ENCODE data around the gene AP5S1.
A peak's percentile ranks its signal among the peaks of the same experiment; 100 is the strongest.

The AP5S1 gene

GRCh38 chr20:3796477-3797225 lies 23.7 kb upstream of the AP5S1 start:
- Histone ChIP-seq H3K4me1 (peaks cover 37% of the 10 kb centered on the region), H3K9me3 (no peaks in the 10 kb centered on the region), H3K4me3 (ENCODE audit: low read depth, low read length) (peak overlapping the region; percentile 95), H3K27me3 (no peaks in the 10 kb centered on the region), H3K36me3 (peaks cover 31% of the 10 kb centered on the region)
- TF ChIP-seq CTCF (IDR thresholded peaks at IDR 0.05; ENCODE audit: low read depth, low read length) = no peak
- no peak for DNase-seq

GRCh38 chr20:3797226-3797545 lies 23.2 kb upstream of the AP5S1 start:
- Histone ChIP-seq H3K9me3 (no peaks in the 10 kb centered on the region), H3K36me3 (peaks cover 36% of the 10 kb centered on the region), H3K4me3 (ENCODE audit: low read depth, low read length) (peak overlapping the region; percentile 95), H3K4me1 (peaks cover 37% of the 10 kb centered on the region), H3K27me3 (no peaks in the 10 kb centered on the region)
- DNase-seq = no peak
- TF ChIP-seq CTCF (IDR thresholded peaks at IDR 0.05; ENCODE audit: low read depth, low read length) = no peak

- peaks cover 42% of the 10 kb centered on the region for H3K36me3 ChIP-seq
- no peaks in the 10 kb centered on the region for H3K27me3 ChIP-seq
- H3K4me3 ChIP-seq (ENCODE audit: low read depth, low read length) = peak overlapping the region; percentile 95
- no peak for DNase-seq
- H3K9me3 ChIP-seq = no peaks in the 10 kb centered on the region
- peaks cover 37% of the 10 kb centered on the region for H3K4me1 ChIP-seq
- no peak for TF ChIP-seq CTCF (IDR thresholded peaks at IDR 0.05; ENCODE audit: low read depth, low read length)
Observed at GRCh38 chr20:3797592-3798372, 22.6 kb upstream of the AP5S1 start.

GRCh38 chr20:3798373-3798768 lies 22.0 kb upstream of the AP5S1 start:
- H3K27me3 ChIP-seq = no peaks in the 10 kb centered on the region
- DNase-seq = no peak
- peak overlapping the region; percentile 7 for H3K4me3 ChIP-seq (ENCODE audit: low read depth, low read length)
- no peak for TF ChIP-seq CTCF (IDR thresholded peaks at IDR 0.05; ENCODE audit: low read depth, low read length)
- H3K4me1 ChIP-seq = peaks cover 37% of the 10 kb centered on the region
- H3K9me3 ChIP-seq = no peaks in the 10 kb centered on the region
- H3K36me3 ChIP-seq = peaks cover 48% of the 10 kb centered on the region

- no peak for TF ChIP-seq CTCF (IDR thresholded peaks at IDR 0.05; ENCODE audit: low read depth, low read length)
- Histone ChIP-seq H3K9me3 (no peaks in the 10 kb centered on the region), H3K4me1 (peaks cover 37% of the 10 kb centered on the region), H3K27me3 (no peaks in the 10 kb centered on the region), H3K4me3 (ENCODE audit: low read depth, low read length) (peak overlapping the region; percentile 7), H3K36me3 (peaks cover 53% of the 10 kb centered on the region)
- no peak for DNase-seq
Observed at GRCh38 chr20:3798908-3799248, 21.5 kb upstream of the AP5S1 start.

GRCh38 chr20:3800256-3800877 lies 20.0 kb upstream of the AP5S1 start:
- Histone ChIP-seq H3K4me1 (peaks cover 37% of the 10 kb centered on the region), H3K27me3 (no peaks in the 10 kb centered on the region), H3K36me3 (peaks cover 67% of the 10 kb centered on the region), H3K9me3 (no peaks in the 10 kb centered on the region), H3K4me3 (ENCODE audit: low read depth, low read length) (peak overlapping the region; percentile 29)
- no peak for DNase-seq
- TF ChIP-seq CTCF (IDR thresholded peaks at IDR 0.05; ENCODE audit: low read depth, low read length) = no peak

Data from BE2C (cell line).